Upper lobe of right lung (tissue), 1 donor: ENCODE data around the gene HNRNPUL2. TPM values are rescaled to one million over a fixed set of nuclear protein-coding genes. Genes with fewer than 3 reads are reported as not detected.

ENCODE experiments used
- ATAC-seq: fragments of 200-7000 bp; cut with Tn5 transposase; one replicate; pipeline ENCODE4 v1.9.1; 2020; ENCODE audit warnings: mild to moderate bottlenecking, moderate library complexity
- DNase-seq: peaks from one replicate; pipeline ENCODE4 v3.0.0-alpha.2; 2020
- H3K27ac ChIP-seq: fragments of 200-600 bp; one replicate; pipeline ENCODE4 v1.8.0; 2022
- H3K27me3 ChIP-seq: fragments of 200-600 bp; one replicate; pipeline ENCODE4 v1.8.0; 2022; ENCODE audit warnings: mild to moderate bottlenecking
- H3K36me3 ChIP-seq: fragments of 200-600 bp; one replicate; pipeline ENCODE4 v1.8.0; 2022
- H3K4me1 ChIP-seq: fragments of 200-600 bp; one replicate; pipeline ENCODE4 v1.8.0; 2022
- H3K4me3 ChIP-seq: fragments of 200-600 bp; one replicate; pipeline ENCODE4 v1.8.0; 2022; ENCODE audit warnings: mild to moderate bottlenecking
- H3K9me3 ChIP-seq: fragments of 200-600 bp; one replicate; pipeline ENCODE4 v1.8.0; 2022
- intact Hi-C: fragments of 100-400 bp; cut with DNase I; formaldehyde crosslinking; loops from one replicate; pipeline ENCODE4 v1.11.0; 2022
- total RNA-seq: library from RNA; stranded (reverse); fragmentation: NEBNext Ultra II Directional; extraction: Animal tissue kit (Norgen Biotek cat#: 25700); gene quantifications from one replicate; pipeline ENCODE4 v1.2.1, GENCODE V29; 2021
- TF ChIP-seq, protein P1 (sequence below): fragments of 200-600 bp; IDR thresholded peaks from one replicate; pipeline ENCODE4 v1.8.0; 2022; ENCODE audit warnings: antibody characterized with exemption
- donor health status: DM: no; HTN: yes; CAD: no; lungs with severe emphysema.

The HNRNPUL2 gene
- total RNA-seq, 1 donor from 2014 or later = 43.1 TPM

DNA sequence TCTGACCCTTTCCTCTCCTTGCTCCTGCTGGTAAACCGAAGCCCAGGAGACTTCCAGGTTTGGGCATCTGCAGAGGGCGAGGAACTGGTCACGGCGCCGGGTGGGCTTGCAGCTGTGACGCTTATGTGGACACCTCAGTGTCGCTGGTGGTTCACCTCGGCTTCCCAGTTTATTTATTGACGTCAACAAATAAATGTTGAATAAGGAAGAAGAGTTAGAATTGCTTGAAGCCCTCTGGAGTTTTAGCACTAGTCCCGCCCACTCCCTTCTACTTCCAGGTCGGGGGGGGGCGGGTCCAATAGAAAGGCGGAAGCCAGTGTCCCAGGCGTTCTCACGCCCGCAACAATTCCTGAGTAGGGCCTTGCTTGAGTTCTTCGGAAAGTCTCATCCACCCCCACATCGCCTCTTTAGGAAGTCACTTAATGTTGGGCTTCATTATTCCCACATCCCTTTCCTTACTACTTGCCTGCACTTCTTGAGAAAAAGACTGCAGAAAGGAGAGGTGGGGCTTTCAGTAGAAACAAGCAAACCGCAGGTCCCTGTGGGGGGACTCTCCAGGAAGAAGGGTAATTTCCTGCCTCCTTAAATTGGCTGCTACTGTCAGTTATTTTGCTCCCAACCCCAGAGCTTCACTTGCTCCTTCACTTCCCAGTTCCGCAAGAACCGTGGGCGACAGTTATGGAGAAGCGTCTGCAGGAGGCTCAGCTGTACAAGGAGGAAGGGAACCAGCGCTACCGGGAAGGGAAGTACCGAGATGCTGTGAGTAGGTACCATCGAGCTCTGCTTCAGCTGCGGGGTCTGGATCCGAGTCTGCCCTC lies 1.1 kb upstream of the HNRNPUL2 start, which contains the start of gene TTC9C:
TSS of gene TTC9C (plus strand) at position 316 of the 818 bp plus-strand sequence. CDS start at position 679, 363 bp downstream.
- DNase-seq (peak; percentile 92), ATAC-seq (peak; percentile 68)
- intact Hi-C loops = no loop called here
- Histone ChIP-seq H3K27ac (peak within 1 kb of the TSS; percentile 95), H3K9me3 (no peaks in the 10 kb centered on the region), H3K4me3 (peak within 1 kb of the TSS; percentile 77), H3K4me1 (peaks cover 39% of the 10 kb centered on the region), H3K27me3 (no peaks in the 10 kb centered on the region), H3K36me3 (peaks cover 25% of the 10 kb centered on the region)
- TF ChIP-seq, protein P1, sequence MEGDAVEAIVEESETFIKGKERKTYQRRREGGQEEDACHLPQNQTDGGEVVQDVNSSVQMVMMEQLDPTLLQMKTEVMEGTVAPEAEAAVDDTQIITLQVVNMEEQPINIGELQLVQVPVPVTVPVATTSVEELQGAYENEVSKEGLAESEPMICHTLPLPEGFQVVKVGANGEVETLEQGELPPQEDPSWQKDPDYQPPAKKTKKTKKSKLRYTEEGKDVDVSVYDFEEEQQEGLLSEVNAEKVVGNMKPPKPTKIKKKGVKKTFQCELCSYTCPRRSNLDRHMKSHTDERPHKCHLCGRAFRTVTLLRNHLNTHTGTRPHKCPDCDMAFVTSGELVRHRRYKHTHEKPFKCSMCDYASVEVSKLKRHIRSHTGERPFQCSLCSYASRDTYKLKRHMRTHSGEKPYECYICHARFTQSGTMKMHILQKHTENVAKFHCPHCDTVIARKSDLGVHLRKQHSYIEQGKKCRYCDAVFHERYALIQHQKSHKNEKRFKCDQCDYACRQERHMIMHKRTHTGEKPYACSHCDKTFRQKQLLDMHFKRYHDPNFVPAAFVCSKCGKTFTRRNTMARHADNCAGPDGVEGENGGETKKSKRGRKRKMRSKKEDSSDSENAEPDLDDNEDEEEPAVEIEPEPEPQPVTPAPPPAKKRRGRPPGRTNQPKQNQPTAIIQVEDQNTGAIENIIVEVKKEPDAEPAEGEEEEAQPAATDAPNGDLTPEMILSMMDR = no peak

DNA sequence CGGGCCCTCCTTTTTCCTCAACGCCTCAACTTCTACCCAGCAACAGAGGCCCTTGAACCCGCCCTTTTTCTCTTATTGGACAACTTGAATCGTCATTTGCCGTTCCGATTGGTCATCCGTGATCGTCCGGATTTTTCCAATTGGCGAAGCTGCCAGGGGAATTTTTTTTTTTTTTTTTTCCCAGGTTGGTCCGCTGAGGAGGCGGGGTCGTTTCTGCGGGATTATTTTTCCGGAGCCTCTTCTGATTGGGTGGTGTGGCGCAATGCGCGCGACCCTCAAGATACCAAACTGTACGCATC lies 564 bp upstream of the HNRNPUL2 start:
- intact Hi-C loops = no loop called here
- H3K27me3 ChIP-seq = no peaks in the 10 kb centered on the region
- no peaks in the 10 kb centered on the region for H3K9me3 ChIP-seq
- DNase-seq = peak; percentile 87
- H3K36me3 ChIP-seq = peaks cover 27% of the 10 kb centered on the region
- H3K4me1 ChIP-seq = peaks cover 39% of the 10 kb centered on the region
- peak overlapping the region; percentile 77 for H3K4me3 ChIP-seq
- peak; percentile 66 for ATAC-seq
- peak overlapping the region; percentile 95 for H3K27ac ChIP-seq
- TF ChIP-seq, protein P1 = no peak

DNA sequence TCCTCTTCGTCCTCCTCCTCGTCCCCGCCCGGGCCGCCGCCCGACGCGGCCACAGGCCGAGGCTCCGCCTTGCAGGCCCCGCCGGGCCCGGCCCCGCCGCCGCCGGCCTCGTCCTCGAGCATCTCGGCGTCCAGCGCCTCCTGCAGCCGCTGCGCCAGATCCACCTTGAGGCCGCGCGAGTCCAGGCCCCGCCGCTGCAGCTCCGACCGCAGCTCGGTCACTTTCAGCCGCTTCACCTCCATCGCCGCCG lies 417 bp downstream of the HNRNPUL2 start:
- TF ChIP-seq, protein P1 = no peak
- Histone ChIP-seq H3K9me3 (no peaks in the 10 kb centered on the region), H3K27ac (peak overlapping the region; percentile 95), H3K4me1 (peaks cover 44% of the 10 kb centered on the region), H3K27me3 (no peaks in the 10 kb centered on the region), H3K4me3 (peak overlapping the region; percentile 77), H3K36me3 (peaks cover 37% of the 10 kb centered on the region)
- DNase-seq (no peak), ATAC-seq (no peak)
- intact Hi-C loops = no loop called here

DNA sequence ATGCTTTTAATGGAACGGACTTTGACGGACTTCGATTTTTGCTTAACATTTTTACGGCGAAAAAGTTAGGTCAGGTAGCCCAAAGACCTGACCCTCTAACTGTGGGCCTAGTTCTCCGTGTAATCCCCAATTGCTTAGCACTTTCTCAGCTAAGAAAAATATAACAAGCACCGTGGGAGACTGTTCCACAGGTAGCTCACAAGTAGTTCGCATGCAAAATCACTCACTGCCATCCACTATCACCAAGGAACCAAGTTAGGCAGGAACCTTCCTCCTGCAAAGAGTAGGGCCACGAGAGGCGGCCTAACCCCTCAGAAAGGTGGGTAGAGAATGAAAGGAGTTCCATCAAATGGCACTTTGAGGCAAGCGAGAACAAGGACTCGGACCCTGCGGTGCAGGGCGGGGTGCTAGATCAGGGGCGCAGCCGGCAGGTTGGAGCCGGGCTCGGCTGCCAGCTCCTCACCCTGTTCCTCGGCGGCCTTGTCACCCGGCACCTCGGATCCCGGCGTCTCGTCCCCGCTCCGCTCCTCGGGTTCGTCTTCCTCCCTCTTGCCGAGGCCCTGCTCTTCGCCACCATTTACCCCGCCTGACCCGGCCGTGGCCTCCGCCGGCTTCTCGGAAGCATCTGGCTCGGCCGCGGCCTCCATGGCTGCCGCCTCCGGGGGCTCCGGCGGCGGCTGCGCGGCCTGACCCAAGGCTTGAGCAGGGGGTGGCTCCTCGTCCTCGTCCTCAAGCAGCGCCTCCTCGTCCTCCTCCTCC lies 922 bp downstream of the HNRNPUL2 start:
- Histone ChIP-seq H3K27me3 (no peaks in the 10 kb centered on the region), H3K27ac (peak overlapping the region; percentile 95), H3K9me3 (no peaks in the 10 kb centered on the region), H3K4me3 (peak overlapping the region; percentile 77), H3K4me1 (peaks cover 45% of the 10 kb centered on the region), H3K36me3 (peaks cover 39% of the 10 kb centered on the region)
- TF ChIP-seq, protein P1 = no peak
- intact Hi-C loops = no loop called here
- no peak for ATAC-seq
- DNase-seq = no peak

DNA sequence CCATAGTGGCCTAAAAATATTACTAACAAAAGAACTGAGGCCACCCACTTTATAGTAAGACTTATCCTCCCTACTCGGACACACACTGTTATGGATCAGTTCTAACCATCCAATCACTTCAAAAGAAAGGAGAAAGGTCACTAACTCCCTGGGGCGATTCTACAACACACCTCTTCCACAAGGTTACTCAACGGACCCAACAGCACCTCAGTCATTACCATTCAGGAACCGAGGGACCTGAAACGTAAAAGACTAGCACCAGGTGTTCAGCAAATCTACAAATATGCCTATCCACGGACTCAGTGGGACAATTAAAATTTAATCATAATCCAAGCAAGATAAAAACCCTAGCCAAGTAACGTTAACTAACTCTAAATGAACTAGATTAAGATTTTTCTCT lies 1.6 kb downstream of the HNRNPUL2 start:
- no peaks in the 10 kb centered on the region for H3K27me3 ChIP-seq
- intact Hi-C loops = no loop called here
- H3K4me1 ChIP-seq = peaks cover 38% of the 10 kb centered on the region
- ATAC-seq = no peak
- H3K4me3 ChIP-seq = peak overlapping the region; percentile 77
- H3K36me3 ChIP-seq = peaks cover 40% of the 10 kb centered on the region
- H3K9me3 ChIP-seq = no peaks in the 10 kb centered on the region
- DNase-seq = no peak
- TF ChIP-seq, protein P1 = no peak
- peak overlapping the region; percentile 95 for H3K27ac ChIP-seq
